Measurements from ENCODE around the gene CLIP2.
"Not testable (repeated sequence)": the region's sequence is repeated elsewhere in the genome, so short reads cannot be mapped to it uniquely, and the experiment has no call there.

CLIP2 gene

GRCh38 chr7:74376256-74377036, 87.2 kb downstream of the CLIP2 start:
- H3K27ac ChIP-seq (ENCODE audit: low read length) = no peak overlapping the region

DNA sequence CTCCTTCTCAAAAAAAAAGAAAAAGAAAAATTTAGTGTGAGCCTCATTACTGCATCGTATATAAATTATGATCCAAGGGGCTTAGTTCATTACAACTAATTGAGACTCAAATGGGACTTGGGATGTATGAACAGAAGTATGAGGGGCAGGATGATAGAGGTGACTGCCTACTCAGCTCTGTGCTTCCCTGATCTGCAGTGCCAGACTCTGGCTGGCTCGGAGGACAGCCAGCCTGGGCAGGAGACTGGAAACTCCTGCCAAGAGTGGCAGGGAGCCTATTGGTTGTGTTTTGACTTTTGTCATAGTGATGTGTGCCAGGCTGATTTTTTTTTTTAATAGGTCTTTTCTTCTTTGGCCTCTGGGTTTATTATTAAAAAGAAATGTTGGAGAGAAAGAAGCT, 90.7 kb downstream of the CLIP2 start:
- no peaks in the 10 kb centered on the region for H3K27me3 ChIP-seq (ENCODE audit: control insufficient read depth in 1 of 2, insufficient read depth in 2 of 2, low read length in 2 of 2)
- peaks cover 15% of the 10 kb centered on the region for H3K4me1 ChIP-seq (ENCODE audit: control insufficient read depth, insufficient read depth, low read length)
- peak overlapping the region; percentile 79 for H3K27ac ChIP-seq (ENCODE audit: low read length)
- H3K4me3 ChIP-seq (ENCODE audit: low read length in 2 of 2) = no peak overlapping the region
- H3K36me3 ChIP-seq (ENCODE audit: control insufficient read depth in 2 of 2, insufficient read depth in 2 of 2, low read length in 2 of 2) = peaks cover 8 to 13% of the 10 kb centered on the region in 2 donors
- H3K9me3 ChIP-seq (ENCODE audit: control insufficient read depth in 2 of 2, low read length in 2 of 2) = no peaks in the 10 kb centered on the region
- no peak overlapping the region for H3K9ac ChIP-seq (ENCODE audit: low read length in 2 of 2)

More at GRCh38 chr7:74376256-74377036, 87.2 kb downstream of the CLIP2 start:
- Histone ChIP-seq H3K9ac (ENCODE audit: low read length in 2 of 2) (no peak overlapping the region), H3K36me3 (ENCODE audit: control insufficient read depth in 2 of 2, insufficient read depth in 2 of 2, low read length in 2 of 2) (peaks cover 11 to 14% of the 10 kb centered on the region in 2 donors), H3K27me3 (ENCODE audit: control insufficient read depth in 1 of 2, insufficient read depth in 2 of 2, low read length in 2 of 2) (no peaks in the 10 kb centered on the region), H3K4me3 (ENCODE audit: low read length in 2 of 2) (no peak overlapping the region), H3K4me1 (ENCODE audit: control insufficient read depth, insufficient read depth, low read length) (peaks cover 36% of the 10 kb centered on the region), H3K9me3 (ENCODE audit: control insufficient read depth in 2 of 2, low read length in 2 of 2) (no peaks in the 10 kb centered on the region)

GRCh38 chr7:74380720-74381119, 91.5 kb downstream of the CLIP2 start:
- Histone ChIP-seq H3K27me3 (ENCODE audit: control insufficient read depth in 1 of 2, insufficient read depth in 2 of 2, low read length in 2 of 2) (no peaks in the 10 kb centered on the region), H3K4me3 (ENCODE audit: low read length in 2 of 2) (peak overlapping the region in 1 of 2 donors; percentile 43), H3K36me3 (ENCODE audit: control insufficient read depth in 2 of 2, insufficient read depth in 2 of 2, low read length in 2 of 2) (peaks cover 8 to 12% of the 10 kb centered on the region in 2 donors), H3K27ac (ENCODE audit: low read length) (peak overlapping the region; percentile 79), H3K4me1 (ENCODE audit: control insufficient read depth, insufficient read depth, low read length) (peaks cover 15% of the 10 kb centered on the region), H3K9ac (ENCODE audit: low read length in 2 of 2) (no peak overlapping the region), H3K9me3 (ENCODE audit: control insufficient read depth in 2 of 2, low read length in 2 of 2) (no peaks in the 10 kb centered on the region)

- H3K36me3 ChIP-seq (ENCODE audit: control insufficient read depth in 2 of 2, insufficient read depth in 2 of 2, low read length in 2 of 2); H3K27me3 ChIP-seq (ENCODE audit: control insufficient read depth in 1 of 2, insufficient read depth in 2 of 2, low read length in 2 of 2); H3K27ac ChIP-seq (ENCODE audit: low read length); H3K4me3 ChIP-seq (ENCODE audit: low read length in 2 of 2); H3K9ac ChIP-seq (ENCODE audit: low read length in 2 of 2); H3K9me3 ChIP-seq (ENCODE audit: control insufficient read depth in 2 of 2, low read length in 2 of 2): not testable (repeated sequence)
- peaks cover 12% of the 10 kb centered on the region for H3K4me1 ChIP-seq (ENCODE audit: control insufficient read depth, insufficient read depth, low read length)
Observed at GRCh38 chr7:74384086-74384485, 94.9 kb downstream of the CLIP2 start.

GRCh38 chr7:74384854-74385253, 95.6 kb downstream of the CLIP2 start:
- not testable (repeated sequence) for H3K4me1 ChIP-seq (ENCODE audit: control insufficient read depth, insufficient read depth, low read length); H3K27me3 ChIP-seq (ENCODE audit: control insufficient read depth in 1 of 2, insufficient read depth in 2 of 2, low read length in 2 of 2); H3K27ac ChIP-seq (ENCODE audit: low read length); H3K36me3 ChIP-seq (ENCODE audit: control insufficient read depth in 2 of 2, insufficient read depth in 2 of 2, low read length in 2 of 2); H3K4me3 ChIP-seq (ENCODE audit: low read length in 2 of 2); H3K9me3 ChIP-seq (ENCODE audit: control insufficient read depth in 2 of 2, low read length in 2 of 2); H3K9ac ChIP-seq (ENCODE audit: low read length in 2 of 2)

DNA sequence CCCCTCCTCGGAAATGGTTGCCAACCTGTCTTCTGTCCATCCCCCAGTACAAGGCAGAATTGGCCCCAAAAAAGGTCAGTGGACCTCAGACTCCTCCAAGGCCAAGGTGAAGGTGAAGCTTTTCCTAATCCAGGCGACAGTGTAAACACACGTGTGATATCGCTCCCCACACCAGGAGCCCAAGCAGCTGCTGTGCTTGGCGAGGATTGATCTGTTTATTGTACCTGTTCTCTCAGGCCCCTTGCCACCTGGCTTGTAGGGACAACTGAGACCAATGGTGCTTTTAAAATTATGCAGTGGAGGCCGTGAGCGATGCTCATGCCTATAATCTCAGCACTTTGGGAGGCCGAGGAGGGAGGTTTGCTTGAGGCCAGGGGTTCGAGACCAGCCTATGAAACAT, 98.4 kb downstream of the CLIP2 start:
- Histone ChIP-seq H3K4me1 (ENCODE audit: control insufficient read depth, insufficient read depth, low read length) (no peaks in the 10 kb centered on the region), H3K27me3 (ENCODE audit: control insufficient read depth in 1 of 2, insufficient read depth in 2 of 2, low read length in 2 of 2) (no peaks in the 10 kb centered on the region), H3K27ac (ENCODE audit: low read length) (no peak overlapping the region), H3K9me3 (ENCODE audit: control insufficient read depth in 2 of 2, low read length in 2 of 2) (no peaks in the 10 kb centered on the region), H3K36me3 (ENCODE audit: control insufficient read depth in 2 of 2, insufficient read depth in 2 of 2, low read length in 2 of 2) (peaks cover 6 to 10% of the 10 kb centered on the region in 2 donors), H3K9ac (ENCODE audit: low read length in 2 of 2) (no peak overlapping the region), H3K4me3 (ENCODE audit: low read length in 2 of 2) (no peak overlapping the region)

DNA sequence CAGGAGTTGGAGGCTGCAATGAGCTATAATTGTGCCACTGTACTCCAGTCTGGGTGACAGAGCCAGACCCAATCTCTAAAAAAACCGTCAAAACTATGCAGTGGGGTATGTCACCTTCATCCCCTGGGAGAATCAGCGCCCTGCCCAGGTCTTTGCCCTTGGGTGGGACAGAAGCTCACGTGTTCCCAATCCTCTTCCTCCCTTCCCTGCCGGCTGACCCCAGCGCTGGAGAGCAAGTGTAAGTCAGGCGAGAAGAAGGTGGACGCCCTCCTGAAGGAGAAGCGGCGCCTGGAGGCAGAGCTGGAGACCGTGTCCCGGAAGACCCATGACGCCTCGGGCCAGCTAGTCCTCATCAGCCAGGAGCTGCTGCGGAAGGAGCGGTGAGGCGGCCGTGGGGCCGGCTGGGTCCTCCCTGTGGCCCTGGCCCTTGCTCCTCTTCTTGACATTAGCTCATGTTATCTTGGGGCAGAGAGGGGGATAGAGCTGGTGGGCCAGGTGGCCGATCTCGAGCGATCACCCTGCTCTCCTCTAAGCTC, 99.7 kb downstream of the CLIP2 start:
- H3K4me1 ChIP-seq (ENCODE audit: control insufficient read depth, insufficient read depth, low read length) = peaks cover 1% of the 10 kb centered on the region
- no peaks in the 10 kb centered on the region for H3K9me3 ChIP-seq (ENCODE audit: control insufficient read depth in 2 of 2, low read length in 2 of 2)
- no peak overlapping the region for H3K27ac ChIP-seq (ENCODE audit: low read length)
- H3K27me3 ChIP-seq (ENCODE audit: control insufficient read depth in 1 of 2, insufficient read depth in 2 of 2, low read length in 2 of 2) = no peaks in the 10 kb centered on the region
- peaks cover 6 to 10% of the 10 kb centered on the region in 2 donors for H3K36me3 ChIP-seq (ENCODE audit: control insufficient read depth in 2 of 2, insufficient read depth in 2 of 2, low read length in 2 of 2)
- no peak overlapping the region for H3K9ac ChIP-seq (ENCODE audit: low read length in 2 of 2)
- H3K4me3 ChIP-seq (ENCODE audit: low read length in 2 of 2) = no peak overlapping the region

GRCh38 chr7:74393722-74394121, 104.5 kb downstream of the CLIP2 start:
- not testable (repeated sequence) for H3K27ac ChIP-seq (ENCODE audit: low read length); H3K9ac ChIP-seq (ENCODE audit: low read length in 2 of 2); H3K4me3 ChIP-seq (ENCODE audit: low read length in 2 of 2); H3K4me1 ChIP-seq (ENCODE audit: control insufficient read depth, insufficient read depth, low read length); H3K9me3 ChIP-seq (ENCODE audit: control insufficient read depth in 2 of 2, low read length in 2 of 2); H3K27me3 ChIP-seq (ENCODE audit: control insufficient read depth in 1 of 2, insufficient read depth in 2 of 2, low read length in 2 of 2)
- H3K36me3 ChIP-seq (ENCODE audit: control insufficient read depth in 2 of 2, insufficient read depth in 2 of 2, low read length in 2 of 2) = peaks cover 8 to 26% of the 10 kb centered on the region in 2 donors

DNA sequence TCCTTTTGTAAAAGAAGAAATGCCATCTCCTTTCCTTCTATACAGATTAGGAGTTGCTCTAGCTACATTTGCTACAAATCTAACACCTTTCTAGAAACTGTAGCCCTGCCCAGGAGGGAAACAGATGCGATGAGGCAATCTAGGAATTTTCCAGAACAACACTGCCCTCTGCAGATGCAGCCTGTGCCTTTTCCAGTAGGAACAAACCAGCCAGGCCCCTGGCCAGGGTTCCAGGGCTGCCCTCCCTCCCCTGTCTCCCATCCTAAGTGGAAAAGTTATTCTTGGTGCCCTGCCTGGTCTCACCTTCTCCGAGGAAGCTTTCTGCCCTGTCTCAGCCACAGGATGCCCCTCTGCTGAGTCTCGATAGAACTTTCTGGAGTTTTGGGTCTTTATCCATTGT, 105.4 kb downstream of the CLIP2 start:
- not testable (repeated sequence) for H3K27ac ChIP-seq (ENCODE audit: low read length); H3K27me3 ChIP-seq (ENCODE audit: control insufficient read depth in 1 of 2, insufficient read depth in 2 of 2, low read length in 2 of 2); H3K9me3 ChIP-seq (ENCODE audit: control insufficient read depth in 2 of 2, low read length in 2 of 2); H3K4me1 ChIP-seq (ENCODE audit: control insufficient read depth, insufficient read depth, low read length); H3K4me3 ChIP-seq (ENCODE audit: low read length in 2 of 2)
- Histone ChIP-seq H3K36me3 (ENCODE audit: control insufficient read depth in 2 of 2, insufficient read depth in 2 of 2, low read length in 2 of 2) (peaks cover 8 to 24% of the 10 kb centered on the region in 2 donors), H3K9ac (ENCODE audit: low read length in 2 of 2) (peak overlapping the region in 1 of 2 donors; percentile 60)

DNA sequence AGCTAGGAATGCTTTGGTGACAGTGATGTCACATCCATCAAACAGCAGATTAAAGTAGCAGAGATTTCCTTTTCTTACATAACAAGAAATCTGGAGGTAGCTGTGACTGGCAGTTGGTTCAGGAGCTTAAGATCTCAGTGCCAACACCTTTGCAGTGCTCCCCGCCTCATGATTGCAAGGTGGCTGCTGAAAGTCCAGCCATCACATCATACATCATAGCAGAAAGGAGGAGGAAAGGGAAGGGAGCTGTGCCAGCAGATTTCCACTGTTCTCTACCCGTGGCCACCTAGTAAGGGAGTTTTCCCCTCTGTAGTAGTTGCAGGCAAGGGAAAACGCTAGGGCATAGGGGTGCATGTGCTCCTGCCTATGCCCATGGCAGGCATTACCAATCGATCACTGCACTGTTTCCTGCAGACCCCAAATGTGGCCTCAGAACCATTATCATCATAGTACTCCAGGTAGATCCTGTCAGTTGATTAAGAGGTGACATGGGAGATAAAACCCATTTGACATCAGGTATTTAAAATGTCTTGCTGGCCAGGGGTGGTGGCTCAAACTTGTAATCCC, 106.6 kb downstream of the CLIP2 start:
- no peak overlapping the region for H3K27ac ChIP-seq (ENCODE audit: low read length)
- H3K27me3 ChIP-seq (ENCODE audit: control insufficient read depth in 1 of 2, insufficient read depth in 2 of 2, low read length in 2 of 2) = no peaks in the 10 kb centered on the region
- H3K4me3 ChIP-seq (ENCODE audit: low read length in 2 of 2) = no peak overlapping the region
- peaks cover 3% of the 10 kb centered on the region for H3K4me1 ChIP-seq (ENCODE audit: control insufficient read depth, insufficient read depth, low read length)
- no peaks in the 10 kb centered on the region for H3K9me3 ChIP-seq (ENCODE audit: control insufficient read depth in 2 of 2, low read length in 2 of 2)
- no peak overlapping the region for H3K9ac ChIP-seq (ENCODE audit: low read length in 2 of 2)
- H3K36me3 ChIP-seq (ENCODE audit: control insufficient read depth in 2 of 2, insufficient read depth in 2 of 2, low read length in 2 of 2) = peaks cover 8 to 26% of the 10 kb centered on the region in 2 donors

- Histone ChIP-seq H3K4me1 (ENCODE audit: control insufficient read depth, insufficient read depth, low read length) (peaks cover 3% of the 10 kb centered on the region), H3K36me3 (ENCODE audit: control insufficient read depth in 2 of 2, insufficient read depth in 2 of 2, low read length in 2 of 2) (peaks cover 8 to 28% of the 10 kb centered on the region in 2 donors), H3K27ac (ENCODE audit: low read length) (no peak overlapping the region), H3K27me3 (ENCODE audit: control insufficient read depth in 1 of 2, insufficient read depth in 2 of 2, low read length in 2 of 2) (no peaks in the 10 kb centered on the region), H3K9me3 (ENCODE audit: control insufficient read depth in 2 of 2, low read length in 2 of 2) (no peaks in the 10 kb centered on the region), H3K4me3 (ENCODE audit: low read length in 2 of 2) (no peak overlapping the region), H3K9ac (ENCODE audit: low read length in 2 of 2) (no peak overlapping the region)
Observed at GRCh38 chr7:74396993-74397392, 107.8 kb downstream of the CLIP2 start.
